Neural cell (in vitro differentiated cells): ENCODE data around the gene LRP1. TPM values are rescaled to one million over a fixed set of nuclear protein-coding genes. Genes with fewer than 3 reads are reported as not detected.
A peak's percentile ranks its signal among the peaks of the same experiment; 100 is the strongest.

ENCODE experiments used
- H2AFZ ChIP-seq: fragments of 200-600, 300-800 bp; sonication (generic), shearing (Covaris generic); 2 replicates; pipeline ENCODE4 v1.6.0; 2014; ENCODE audit warnings: low read depth, mild to moderate bottlenecking, antibody characterized with exemption, low read length, moderate library complexity
- H3F3A ChIP-seq: fragments of 200-600 bp; shearing (Covaris generic); 2 replicates; pipeline ENCODE4 v1.6.1; 2016; ENCODE audit warnings: mild to moderate bottlenecking, moderate library complexity, mixed read lengths, antibody characterized with exemption, low read length; ENCODE audit not compliant: insufficient read depth, poor library complexity, severe bottlenecking
- H3K27ac ChIP-seq: fragments of 200-600, 300-800 bp; sonication (generic), shearing (Covaris generic); 2 replicates; pipeline ENCODE4 v1.5.1; 2014; ENCODE audit warnings: mild to moderate bottlenecking, low read length, moderate library complexity
- H3K27me3 ChIP-seq: fragments of 300-800, 200-600 bp; sonication (generic), shearing (Covaris generic); 2 replicates; pipeline ENCODE4 v1.6.0; 2014; ENCODE audit warnings: mild to moderate bottlenecking, low read depth, low read length, moderate library complexity; ENCODE audit not compliant: insufficient read depth
- H3K36me3 ChIP-seq: fragments of 300-800, 200-600 bp; sonication (generic), shearing (Covaris generic); 2 replicates; pipeline ENCODE4 v1.5.1; 2014; ENCODE audit warnings: mild to moderate bottlenecking, antibody characterized with exemption, low read length, moderate library complexity; ENCODE audit not compliant: insufficient read depth
- H3K4me2 ChIP-seq: fragments of 300-800, 200-600 bp; sonication (generic), shearing (Covaris generic); 2 replicates; pipeline ENCODE4 v1.6.0; 2014; ENCODE audit warnings: mild to moderate bottlenecking, low read length
- H3K4me3 ChIP-seq: fragments of 300-800, 200-600 bp; sonication (generic), shearing (Covaris generic); 2 replicates; pipeline ENCODE4 v1.5.1; 2014; ENCODE audit warnings: mild to moderate bottlenecking, low read length, moderate library complexity
- H3K79me2 ChIP-seq: fragments of 200-600 bp; shearing (Covaris generic); replicated peaks from 2 replicates; pipeline ENCODE4 v1.6.0; 2014; ENCODE audit warnings: mild to moderate bottlenecking, low read length, moderate library complexity; ENCODE audit not compliant: insufficient read depth
- H3K9ac ChIP-seq: fragments of 300-800, 200-600 bp; sonication (generic), shearing (Covaris generic); 2 replicates; pipeline ENCODE4 v1.6.1; 2016; ENCODE audit warnings: mild to moderate bottlenecking, low read length, mixed read lengths
- H3K9me2 ChIP-seq: fragments of 200-600 bp; shearing (Covaris generic); 2 replicates; pipeline ENCODE4 v1.6.1; 2016; ENCODE audit warnings: mild to moderate bottlenecking, low read length, mixed read lengths; ENCODE audit not compliant: insufficient read depth
- H3K9me3 ChIP-seq: fragments of 200-600, 300-800 bp; sonication (generic), shearing (Covaris generic); 2 replicates; pipeline ENCODE4 v1.6.1; 2016; ENCODE audit warnings: mild to moderate bottlenecking, mixed run types, low read length, moderate library complexity, mixed read lengths
- H4K20me1 ChIP-seq: fragments of 200-600 bp; shearing (Covaris generic); 2 replicates; pipeline ENCODE4 v1.6.1; 2016; ENCODE audit warnings: mild to moderate bottlenecking, mixed run types; ENCODE audit not compliant: insufficient read depth
- CTCF ChIP-seq: fragments of 450-650 bp; IDR thresholded peaks from 2 replicates; pipeline ENCODE4 v1.5.1; 2014; ENCODE audit warnings: antibody characterized with exemption, mild to moderate bottlenecking, moderate library complexity; ENCODE audit not compliant: poor library complexity, severe bottlenecking
- EP300 ChIP-seq: fragments of 450-650 bp; conservative IDR thresholded peaks from 2 replicates; pipeline ENCODE4 v1.6.1; 2014; ENCODE audit warnings: antibody characterized with exemption, mild to moderate bottlenecking, moderate library complexity; ENCODE audit not compliant: poor library complexity, severe bottlenecking
- EZH2 ChIP-seq: fragments of 200-600, 300-800 bp; shearing (Covaris generic), sonication (generic); IDR thresholded peaks from 2 replicates; pipeline ENCODE4 v1.6.1; 2014; ENCODE audit warnings: antibody characterized with exemption, low read length, borderline replicate concordance, mild to moderate bottlenecking; ENCODE audit not compliant: insufficient read depth, poor library complexity, severe bottlenecking
- MXI1 ChIP-seq: fragments of 450-650 bp; conservative IDR thresholded peaks from 2 replicates; pipeline ENCODE4 v1.6.1; 2014; ENCODE audit warnings: antibody characterized with exemption, mild to moderate bottlenecking; ENCODE audit not compliant: poor library complexity, severe bottlenecking
- POLR2AphosphoS5 ChIP-seq: IDR thresholded peaks from 2 replicates; pipeline ENCODE4 v1.6.1; 2012
- RAD21 ChIP-seq: fragments of 450-650 bp; conservative IDR thresholded peaks from 2 replicates; pipeline ENCODE4 v1.6.1; 2014; ENCODE audit warnings: antibody characterized with exemption, mild to moderate bottlenecking, moderate library complexity
- REST ChIP-seq: IDR thresholded peaks from 2 replicates; pipeline ENCODE4 v1.6.1; 2012; ENCODE audit warnings: borderline replicate concordance
- SMC3 ChIP-seq: fragments of 450-650 bp; conservative IDR thresholded peaks from 2 replicates; pipeline ENCODE4 v1.6.1; 2014; ENCODE audit warnings: antibody characterized with exemption, mild to moderate bottlenecking, moderate library complexity; ENCODE audit not compliant: poor library complexity
- TAF1 ChIP-seq: IDR thresholded peaks from 2 replicates; pipeline ENCODE4 v1.6.1; 2012; ENCODE audit warnings: low read depth
- polyA plus RNA-seq: library from polyadenylated mRNA; depleted of rRNA; stranded (reverse); fragments of >200 nt; gene quantifications from 2 replicates; pipeline ENCODE4 v1.2.3, GENCODE V29; 2014

The LRP1 gene
- polyA plus RNA-seq, 1 donor from 2014 or later = 18.2 TPM

GRCh38 chr12:57258977-57259970 is 131.0 kb downstream of the LRP1 start:
- H3K9me3 ChIP-seq = no peaks in the 10 kb centered on the region
- H2AFZ ChIP-seq = no peak overlapping the region
- H3F3A ChIP-seq = no peaks in the 10 kb centered on the region
- no peaks in the 10 kb centered on the region for H3K9me2 ChIP-seq
- TF ChIP-seq CTCF (no peak), EZH2 (no peak), MXI1 (no peak), TAF1 (no peak), RAD21 (no peak), EP300 (no peak), SMC3 (no peak), POLR2AphosphoS5 (no peak), REST (no peak)
- H3K4me2 ChIP-seq = no peak overlapping the region
- H3K27me3 ChIP-seq = no peaks in the 10 kb centered on the region
- H3K9ac ChIP-seq = no peak overlapping the region
- H3K4me3 ChIP-seq = no peak overlapping the region
- H3K36me3 ChIP-seq = peaks cover 7% of the 10 kb centered on the region
- no peaks in the 10 kb centered on the region for H4K20me1 ChIP-seq
- no peak overlapping the region for H3K27ac ChIP-seq
- no peaks in the 10 kb centered on the region for H3K79me2 ChIP-seq

- Histone ChIP-seq H3K4me3 (no peak overlapping the region), H3K79me2 (no peaks in the 10 kb centered on the region), H2AFZ (no peak overlapping the region), H4K20me1 (no peaks in the 10 kb centered on the region), H3K4me2 (no peak overlapping the region), H3K9me3 (no peaks in the 10 kb centered on the region), H3K9ac (no peak overlapping the region), H3K36me3 (peaks cover 7% of the 10 kb centered on the region), H3F3A (no peaks in the 10 kb centered on the region), H3K27me3 (no peaks in the 10 kb centered on the region), H3K27ac (peak overlapping the region; percentile 60), H3K9me2 (no peaks in the 10 kb centered on the region)
- TF ChIP-seq MXI1 (no peak), REST (no peak), EP300 (no peak), CTCF (no peak), TAF1 (no peak), POLR2AphosphoS5 (no peak), SMC3 (no peak), RAD21 (no peak), EZH2 (no peak)
Measured at GRCh38 chr12:57260366-57260765, 132.1 kb downstream of the LRP1 start.
